HG03565 (cell line): ENCODE results near the gene TRIM16.
"Not testable (repeated sequence)": the region's sequence is repeated elsewhere in the genome, so short reads cannot be mapped to it uniquely, and the experiment has no call there.

Source experiments
- ATAC-seq: cut with Tn5 transposase; IDR thresholded peaks from one replicate; pipeline ENCODE4 v1.9.1; 2021; ENCODE audit warnings: mild to moderate bottlenecking, moderate library complexity; ENCODE audit not compliant: unreplicated experiment

TRIM16 gene

DNA sequence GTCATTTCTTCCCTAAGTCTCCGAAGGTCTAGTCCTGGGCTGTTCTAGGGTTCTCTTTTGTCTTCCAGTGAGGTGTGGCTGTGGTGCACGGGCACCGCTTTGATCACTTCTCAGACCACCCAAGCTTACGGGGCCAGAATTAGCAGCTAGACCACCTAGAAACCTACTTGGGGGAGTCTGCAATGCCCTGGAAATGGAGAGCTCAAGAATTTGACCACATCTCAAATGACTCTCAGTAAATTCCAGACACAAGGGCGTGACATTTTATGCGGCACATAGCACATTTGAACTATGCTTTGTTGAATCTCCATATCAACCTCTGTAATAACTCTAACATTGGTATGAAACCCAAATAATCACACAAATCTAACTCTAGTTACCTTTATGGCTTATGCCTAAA is 24.9 kb downstream of the TRIM16 start:
- no peak for ATAC-seq

GRCh38 chr17:15658296-15658695 is 25.8 kb downstream of the TRIM16 start:
- ATAC-seq: no peak

GRCh38 chr17:15657868-15658267 is 26.2 kb downstream of the TRIM16 start:
- ATAC-seq: no peak

- ATAC-seq: no peak
Observed at GRCh38 chr17:15654886-15655561, 29.1 kb downstream of the TRIM16 start.

- not testable (repeated sequence) for ATAC-seq
Observed at GRCh38 chr17:15654401-15654800, 29.7 kb downstream of the TRIM16 start.

DNA sequence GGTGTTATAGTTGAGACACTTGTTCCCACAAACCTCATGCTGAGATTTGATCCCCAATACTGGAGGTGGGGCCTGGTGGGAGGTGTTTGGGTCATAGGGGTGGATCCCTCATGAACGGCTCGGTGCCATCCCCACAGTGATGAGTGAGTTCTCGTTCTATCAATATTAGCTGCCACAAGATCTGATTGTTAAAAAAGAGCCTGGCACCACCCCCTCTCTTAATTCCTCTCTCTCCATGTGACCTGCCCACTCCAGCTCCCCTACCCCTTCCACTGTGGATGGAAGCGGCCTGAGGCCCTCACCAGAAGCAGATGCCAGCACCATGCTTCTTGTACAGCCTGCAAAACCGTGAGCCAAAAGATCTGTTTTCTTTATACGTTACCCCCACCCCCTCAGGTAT is 31.2 kb downstream of the TRIM16 start:
- ATAC-seq: no peak

- ATAC-seq: peak; percentile 72
Observed at GRCh38 chr17:15651583-15652110, 32.5 kb downstream of the TRIM16 start.

- ATAC-seq: no peak
Observed at GRCh38 chr17:15650741-15651582, 33.1 kb downstream of the TRIM16 start.

DNA sequence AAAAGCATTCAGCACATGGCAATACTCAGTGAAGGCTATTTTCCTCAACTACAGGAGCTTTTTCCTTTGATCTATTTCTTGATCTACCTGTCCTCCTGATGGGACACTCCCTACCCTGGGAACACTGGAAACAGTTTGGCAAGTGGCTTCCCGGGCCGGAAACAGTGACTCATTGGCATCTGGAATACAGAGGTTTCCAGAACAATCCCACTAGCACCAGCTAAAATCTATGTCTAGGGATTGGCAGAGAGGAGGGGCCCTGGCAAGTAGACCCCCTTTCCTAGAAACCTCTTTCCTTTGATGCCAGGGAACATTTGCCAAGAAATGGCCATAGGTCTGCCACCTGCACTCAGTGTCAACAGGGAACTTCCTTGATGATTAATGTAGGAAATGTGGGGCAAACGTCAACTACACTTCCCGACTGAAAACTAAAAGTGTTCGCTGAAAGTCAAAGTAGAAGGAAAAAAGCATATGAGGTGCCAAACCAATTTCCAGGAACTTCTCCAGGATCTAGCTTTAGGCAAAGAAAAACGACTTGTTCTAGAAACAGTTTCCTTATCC is 34.2 kb downstream of the TRIM16 start:
- no peak for ATAC-seq

DNA sequence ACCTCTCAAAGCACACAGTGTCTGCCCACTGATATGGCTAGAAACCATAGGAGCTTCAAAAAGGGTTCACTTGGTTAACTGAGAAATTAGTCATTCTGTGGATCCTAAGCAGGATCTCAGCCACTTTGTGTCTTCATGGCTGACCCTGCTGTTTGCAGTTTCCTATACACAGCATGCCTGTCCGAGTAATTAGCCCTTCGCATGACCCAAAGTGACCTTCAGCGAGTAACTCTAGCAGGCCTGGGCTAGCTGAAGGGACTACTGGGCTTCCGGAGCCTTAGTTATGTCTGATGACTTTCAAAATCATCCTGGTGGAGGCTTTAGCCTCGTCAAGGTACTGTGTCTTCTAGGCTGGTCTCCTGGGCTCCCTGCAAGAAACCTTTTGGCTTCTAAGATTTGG is 35.7 kb downstream of the TRIM16 start:
- ATAC-seq: no peak

DNA sequence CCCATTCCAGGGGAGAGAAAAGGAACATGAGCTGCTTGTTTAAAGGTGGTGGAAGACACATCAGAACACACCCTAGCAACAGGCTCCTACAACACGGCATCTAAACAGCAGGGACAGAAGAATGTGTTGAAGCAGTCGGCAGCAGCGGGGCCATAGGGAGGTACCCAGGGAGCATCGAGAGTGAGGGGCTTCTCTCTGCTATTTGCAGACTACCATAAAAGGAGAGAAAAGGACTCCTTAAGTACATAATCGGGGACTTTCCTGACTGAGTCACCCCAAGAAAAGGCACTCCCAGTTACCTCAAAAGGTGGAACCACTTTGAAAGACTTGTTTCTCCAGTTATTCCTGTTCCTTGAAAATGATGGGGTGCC is 38.2 kb downstream of the TRIM16 start:
- not testable (repeated sequence) for ATAC-seq

DNA sequence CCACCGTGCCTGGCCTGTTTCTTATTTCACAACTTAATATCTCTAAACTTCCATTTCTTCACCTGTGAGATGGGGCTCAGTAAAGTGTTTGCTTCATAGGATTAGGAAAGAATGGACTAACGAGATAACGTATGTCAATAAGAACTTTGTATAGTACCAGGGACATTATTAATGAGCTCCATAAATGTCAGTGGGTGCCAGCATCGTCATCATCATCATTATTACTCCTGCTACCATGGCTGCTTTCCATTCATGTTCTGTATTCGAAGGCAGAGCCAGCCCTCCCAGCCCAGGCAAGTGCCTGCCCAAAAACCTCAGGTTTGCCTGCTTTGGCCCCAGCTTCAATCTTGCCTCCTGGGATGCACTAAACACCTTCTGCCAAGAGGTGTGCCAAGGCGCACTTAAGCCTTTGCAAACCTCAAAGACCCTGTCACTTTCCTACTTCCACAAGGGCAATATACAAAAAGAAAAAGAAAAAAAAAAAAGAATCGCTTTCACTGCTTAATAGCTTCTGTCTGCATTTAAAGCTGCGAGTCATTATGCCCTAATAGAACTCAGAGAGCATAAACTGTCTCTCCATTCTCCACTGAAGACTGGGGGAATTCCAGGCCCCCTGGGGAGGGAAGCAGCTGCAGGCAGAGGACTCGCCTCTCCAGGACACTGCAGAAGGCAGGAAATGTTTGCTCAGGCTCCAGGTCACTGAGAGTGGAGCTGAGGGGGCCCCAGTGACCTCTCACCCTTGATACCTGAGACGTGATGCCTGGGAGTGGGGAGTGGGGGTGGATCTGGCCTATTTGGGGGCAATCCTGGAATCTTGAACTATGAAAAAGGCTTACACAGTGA is 38.8 kb downstream of the TRIM16 start:
- not testable (repeated sequence) for ATAC-seq

- ATAC-seq: not testable (repeated sequence)
Observed at GRCh38 chr17:15642505-15643251, 41.4 kb downstream of the TRIM16 start.

DNA sequence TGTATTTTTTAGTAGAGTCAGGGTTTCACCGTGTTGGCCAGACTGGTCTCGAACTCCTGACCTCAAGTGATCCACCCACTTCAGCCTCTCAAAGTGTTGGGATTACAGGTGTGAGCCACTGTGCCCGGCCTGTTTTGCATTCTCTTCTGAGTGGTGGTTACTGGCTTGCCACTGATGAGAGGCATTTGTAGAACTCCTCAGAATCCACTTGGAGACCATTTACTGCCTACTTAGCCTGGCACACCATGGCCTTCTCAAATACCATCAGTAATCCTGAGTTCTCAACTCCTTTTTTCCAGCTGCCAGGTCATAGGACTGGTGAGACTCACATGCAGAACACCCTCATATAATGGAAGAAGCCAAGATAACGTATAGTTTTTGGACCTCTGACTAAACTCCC is 42.1 kb downstream of the TRIM16 start:
- not testable (repeated sequence) for ATAC-seq

DNA sequence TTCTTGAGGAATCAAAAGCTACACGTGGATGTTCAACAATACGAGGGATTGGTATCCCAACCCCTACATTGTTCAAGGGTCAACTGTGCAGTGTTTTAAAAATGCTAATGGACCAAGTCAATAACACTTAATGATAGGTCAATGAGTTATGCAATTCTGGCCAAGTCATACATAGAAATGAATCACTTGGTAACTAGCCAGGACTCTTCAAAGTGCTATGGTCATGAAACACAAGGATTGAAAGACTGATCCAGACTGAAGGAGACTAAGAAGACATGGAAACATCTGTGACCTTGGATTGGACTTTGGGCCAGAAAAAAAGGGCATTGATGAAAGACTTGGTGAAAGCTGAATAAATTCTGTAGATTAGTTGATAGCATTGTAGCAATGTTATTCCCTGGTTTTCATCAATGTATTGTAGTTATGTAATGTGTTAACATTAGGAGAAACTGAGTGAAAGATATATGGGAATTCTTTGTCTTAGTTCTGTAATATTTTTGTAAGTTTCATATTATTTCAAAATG is 53.1 kb downstream of the TRIM16 start:
- ATAC-seq: not testable (repeated sequence)

- ATAC-seq: not testable (repeated sequence)
Observed at GRCh38 chr17:15629991-15630390, 54.1 kb downstream of the TRIM16 start.

DNA sequence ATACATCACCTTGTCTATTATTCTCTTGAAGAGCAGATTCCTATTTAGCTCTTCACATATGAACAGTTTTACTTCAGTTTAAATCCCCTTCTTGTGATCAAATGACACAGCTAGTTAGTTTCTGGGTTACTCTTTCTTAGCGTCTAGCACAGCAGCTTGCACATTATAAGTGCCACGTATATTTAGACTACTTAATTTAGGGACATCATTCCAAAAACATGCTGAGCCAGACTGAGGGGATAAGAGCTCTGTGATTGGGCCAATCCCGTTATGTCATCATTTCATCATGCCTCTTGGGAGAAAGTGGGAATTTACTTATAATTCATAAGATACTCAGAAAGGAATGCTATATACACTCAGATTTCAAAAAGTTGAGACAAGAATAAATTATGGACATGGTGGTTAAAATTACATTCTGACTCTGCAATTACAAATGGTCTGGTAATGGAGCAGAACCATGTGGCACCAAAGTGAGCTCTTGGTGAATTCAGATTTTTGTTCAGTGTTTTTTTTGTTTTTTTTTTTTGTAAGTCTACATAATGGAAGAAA is 60.4 kb downstream of the TRIM16 start:
- not testable (repeated sequence) for ATAC-seq

DNA sequence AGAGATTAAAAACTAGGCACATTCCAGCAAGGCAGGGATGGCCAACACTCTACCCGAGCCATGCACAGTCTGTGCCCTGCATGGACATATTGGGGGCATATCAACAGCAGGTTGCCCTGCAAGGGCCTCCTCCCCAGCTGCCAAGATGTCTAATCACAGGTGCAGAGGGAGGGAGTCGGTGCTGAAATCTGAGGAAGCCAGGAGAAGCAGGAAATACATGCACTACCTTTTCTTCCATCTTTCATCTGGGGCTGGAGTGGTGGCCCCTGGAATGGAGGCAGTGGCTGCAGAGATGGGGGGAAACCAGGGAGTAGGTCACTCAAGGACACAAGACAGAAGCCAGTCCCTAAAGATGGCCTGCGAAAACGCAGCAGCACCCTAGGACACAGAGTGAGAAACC is 60.9 kb downstream of the TRIM16 start:
- not testable (repeated sequence) for ATAC-seq

GRCh38 chr17:15622124-15622523 is 62.0 kb downstream of the TRIM16 start:
- not testable (repeated sequence) for ATAC-seq
